OCI-LY3 (cell line): ENCODE data around the gene NDUFS6.

ENCODE experiments used
- EZH2phosphoT487 ChIP-seq: fragments of 200-600 bp; shearing (Covaris generic); IDR thresholded peaks from 2 replicates; pipeline ENCODE4 v1.6.1; 2018; ENCODE audit warnings: antibody characterized with exemption, mixed run types, low read depth
- TF ChIP-seq, protein P1 (sequence below): fragments of 200-600, 300-600 bp; sonication (generic); IDR thresholded peaks from 2 replicates; pipeline ENCODE4 v1.5.1; 2014; ENCODE audit warnings: antibody characterized with exemption, low read length, low read depth

DNA sequence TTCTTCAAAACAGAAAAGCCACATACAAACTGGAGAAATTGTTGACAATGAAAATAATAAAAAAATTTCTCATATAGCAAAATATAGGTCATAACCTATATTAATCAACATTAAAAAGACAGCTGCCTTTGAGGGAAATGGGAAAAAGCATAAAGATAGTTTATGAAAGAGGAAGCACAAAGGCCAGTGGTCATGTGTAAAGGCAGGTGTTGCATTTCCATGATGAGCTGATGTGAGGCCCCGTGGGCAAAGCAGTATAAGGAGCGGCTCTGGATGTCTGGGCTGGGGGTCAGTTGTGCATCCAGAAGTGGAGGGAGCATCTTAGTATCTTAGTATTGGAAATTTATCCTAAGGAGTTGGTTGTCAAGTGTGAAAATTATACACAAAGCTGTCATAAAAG, 18.3 kb downstream of the NDUFS6 start:
- TF ChIP-seq, protein P1, sequence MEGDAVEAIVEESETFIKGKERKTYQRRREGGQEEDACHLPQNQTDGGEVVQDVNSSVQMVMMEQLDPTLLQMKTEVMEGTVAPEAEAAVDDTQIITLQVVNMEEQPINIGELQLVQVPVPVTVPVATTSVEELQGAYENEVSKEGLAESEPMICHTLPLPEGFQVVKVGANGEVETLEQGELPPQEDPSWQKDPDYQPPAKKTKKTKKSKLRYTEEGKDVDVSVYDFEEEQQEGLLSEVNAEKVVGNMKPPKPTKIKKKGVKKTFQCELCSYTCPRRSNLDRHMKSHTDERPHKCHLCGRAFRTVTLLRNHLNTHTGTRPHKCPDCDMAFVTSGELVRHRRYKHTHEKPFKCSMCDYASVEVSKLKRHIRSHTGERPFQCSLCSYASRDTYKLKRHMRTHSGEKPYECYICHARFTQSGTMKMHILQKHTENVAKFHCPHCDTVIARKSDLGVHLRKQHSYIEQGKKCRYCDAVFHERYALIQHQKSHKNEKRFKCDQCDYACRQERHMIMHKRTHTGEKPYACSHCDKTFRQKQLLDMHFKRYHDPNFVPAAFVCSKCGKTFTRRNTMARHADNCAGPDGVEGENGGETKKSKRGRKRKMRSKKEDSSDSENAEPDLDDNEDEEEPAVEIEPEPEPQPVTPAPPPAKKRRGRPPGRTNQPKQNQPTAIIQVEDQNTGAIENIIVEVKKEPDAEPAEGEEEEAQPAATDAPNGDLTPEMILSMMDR = no peak
- TF ChIP-seq EZH2phosphoT487 = no peak
